Thoracic aorta (tissue), 2 donors: ENCODE results near the gene ALKBH4. TPM values are rescaled to one million over a fixed set of nuclear protein-coding genes. Genes with fewer than 3 reads are reported as not detected.
"Not testable (repeated sequence)": the region's sequence is repeated elsewhere in the genome, so short reads cannot be mapped to it uniquely, and the experiment has no call there.

Source experiments
- ATAC-seq: fragments of 150-250 bp; one replicate; pipeline ENCODE4 v1.8.0; 2017; ENCODE audit warnings: low read depth; ENCODE audit not compliant: insufficient number of reproducible peaks, low FRiP score
- DNase-seq: peaks from one replicate; pipeline ENCODE4 v3.0.0-alpha.2; 2020; ENCODE audit warnings: low spot score
- H3K27ac ChIP-seq, 2 donors: fragments of 200-600 bp; sonication (generic); 1 replicate in 1 of 2; 2 replicates in 1 of 2; pipeline ENCODE4 v1.5.1; 2016; ENCODE audit warnings: mild to moderate bottlenecking in 2 of 2, moderate library complexity in 2 of 2
- H3K27me3 ChIP-seq: fragments of 200-600 bp; sonication (generic); replicated peaks from 2 replicates; pipeline ENCODE4 v1.6.0; 2016; ENCODE audit warnings: mild to moderate bottlenecking; ENCODE audit not compliant: insufficient read depth
- H3K36me3 ChIP-seq: fragments of 200-600 bp; sonication (generic); one replicate; pipeline ENCODE4 v1.5.1; 2016
- H3K4me1 ChIP-seq, 2 donors: fragments of 200-600 bp; sonication (generic); 1 replicate in 1 of 2; 2 replicates in 1 of 2; pipeline versions ENCODE4 v1.5.1 to v1.6.0; 2016; ENCODE audit warnings: low read depth in 2 of 2, mild to moderate bottlenecking in 1 of 2; ENCODE audit not compliant: control insufficient read depth in 1 of 2
- H3K4me3 ChIP-seq: fragments of 200-600 bp; sonication (generic); 2 replicates; pipeline ENCODE4 v1.5.1; 2016; ENCODE audit warnings: mild to moderate bottlenecking
- H3K9me3 ChIP-seq: fragments of 200-600 bp; sonication (generic); 2 replicates; pipeline ENCODE4 v1.5.1; 2016
- total RNA-seq, 2 donors: library from RNA; depleted of rRNA; stranded (reverse); fragments of >200 nt; gene quantifications; one replicate each; pipeline versions ENCODE4 v1.1.0 to v1.2.3, GENCODE V29; 2016
- TF ChIP-seq, protein P1 (sequence below): fragments of 200-600 bp; sonication (generic); IDR thresholded peaks from one replicate; pipeline ENCODE4 v1.5.1; 2019; ENCODE audit warnings: antibody characterized with exemption

ALKBH4 gene, protein sequence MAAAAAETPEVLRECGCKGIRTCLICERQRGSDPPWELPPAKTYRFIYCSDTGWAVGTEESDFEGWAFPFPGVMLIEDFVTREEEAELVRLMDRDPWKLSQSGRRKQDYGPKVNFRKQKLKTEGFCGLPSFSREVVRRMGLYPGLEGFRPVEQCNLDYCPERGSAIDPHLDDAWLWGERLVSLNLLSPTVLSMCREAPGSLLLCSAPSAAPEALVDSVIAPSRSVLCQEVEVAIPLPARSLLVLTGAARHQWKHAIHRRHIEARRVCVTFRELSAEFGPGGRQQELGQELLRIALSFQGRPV
- 10 to 100 TPM; 15.9 to 29.6 TPM for total RNA-seq

DNA sequence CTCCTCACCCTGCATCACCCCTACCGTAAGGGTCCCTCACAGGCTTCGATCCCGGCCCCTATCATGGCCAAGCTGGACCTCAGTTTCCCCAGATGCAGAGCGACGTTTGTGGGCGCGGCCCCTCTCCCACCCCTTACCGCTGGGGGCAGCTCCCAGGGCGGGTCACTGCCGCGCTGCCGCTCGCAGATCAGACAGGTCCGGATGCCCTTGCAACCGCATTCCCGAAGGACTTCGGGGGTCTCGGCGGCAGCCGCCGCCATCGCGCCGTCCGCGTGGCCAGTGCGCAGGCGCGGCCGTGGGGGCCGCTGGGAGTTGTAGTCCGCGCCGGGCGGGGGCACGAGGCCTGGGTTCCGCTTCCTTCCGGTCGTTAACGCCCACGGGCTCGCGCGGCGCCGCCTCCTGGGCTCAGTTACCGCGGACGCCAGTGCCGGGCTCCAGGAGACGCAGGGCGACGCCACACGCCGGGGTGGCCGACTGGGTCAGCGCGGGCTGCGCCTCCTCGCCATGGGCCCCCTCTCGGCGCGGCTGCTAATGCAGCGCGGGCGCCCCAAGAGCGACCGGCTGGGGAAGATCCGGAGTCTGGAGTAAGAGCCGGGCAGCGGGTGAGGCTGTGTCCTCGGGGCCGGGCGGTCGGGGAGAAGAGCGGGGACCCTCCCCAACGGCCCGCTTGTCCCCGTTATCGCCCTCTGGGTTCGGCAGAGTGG lies at the start of gene ALKBH4, which contains the start of gene LRWD1:
ALKBH4 (minus strand) TSS at position 287 of the 704 bp plus-strand sequence; CDS start at position 260, 27 bp downstream.
LRWD1 (plus strand) TSS at position 408 of the 704 bp plus-strand sequence; CDS start at position 505, 97 bp downstream.
- H3K27me3 ChIP-seq, result no peaks in the 10 kb centered on the region
- H3K9me3 ChIP-seq, result no peaks in the 10 kb centered on the region
- TF ChIP-seq, protein P1, sequence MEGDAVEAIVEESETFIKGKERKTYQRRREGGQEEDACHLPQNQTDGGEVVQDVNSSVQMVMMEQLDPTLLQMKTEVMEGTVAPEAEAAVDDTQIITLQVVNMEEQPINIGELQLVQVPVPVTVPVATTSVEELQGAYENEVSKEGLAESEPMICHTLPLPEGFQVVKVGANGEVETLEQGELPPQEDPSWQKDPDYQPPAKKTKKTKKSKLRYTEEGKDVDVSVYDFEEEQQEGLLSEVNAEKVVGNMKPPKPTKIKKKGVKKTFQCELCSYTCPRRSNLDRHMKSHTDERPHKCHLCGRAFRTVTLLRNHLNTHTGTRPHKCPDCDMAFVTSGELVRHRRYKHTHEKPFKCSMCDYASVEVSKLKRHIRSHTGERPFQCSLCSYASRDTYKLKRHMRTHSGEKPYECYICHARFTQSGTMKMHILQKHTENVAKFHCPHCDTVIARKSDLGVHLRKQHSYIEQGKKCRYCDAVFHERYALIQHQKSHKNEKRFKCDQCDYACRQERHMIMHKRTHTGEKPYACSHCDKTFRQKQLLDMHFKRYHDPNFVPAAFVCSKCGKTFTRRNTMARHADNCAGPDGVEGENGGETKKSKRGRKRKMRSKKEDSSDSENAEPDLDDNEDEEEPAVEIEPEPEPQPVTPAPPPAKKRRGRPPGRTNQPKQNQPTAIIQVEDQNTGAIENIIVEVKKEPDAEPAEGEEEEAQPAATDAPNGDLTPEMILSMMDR, result peak; percentile 28
- H3K4me3 ChIP-seq, result peak within 1 kb of the TSS; percentile 99
- peaks cover 5% of the 10 kb centered on the region for H3K36me3 ChIP-seq
- DNase-seq (peak; percentile 79), ATAC-seq (peak; percentile 69)
- H3K4me1 ChIP-seq, result peaks cover 13 to 31% of the 10 kb centered on the region in 2 donors
- H3K27ac ChIP-seq, result peak within 1 kb of the TSS; percentile 64 to 69

DNA sequence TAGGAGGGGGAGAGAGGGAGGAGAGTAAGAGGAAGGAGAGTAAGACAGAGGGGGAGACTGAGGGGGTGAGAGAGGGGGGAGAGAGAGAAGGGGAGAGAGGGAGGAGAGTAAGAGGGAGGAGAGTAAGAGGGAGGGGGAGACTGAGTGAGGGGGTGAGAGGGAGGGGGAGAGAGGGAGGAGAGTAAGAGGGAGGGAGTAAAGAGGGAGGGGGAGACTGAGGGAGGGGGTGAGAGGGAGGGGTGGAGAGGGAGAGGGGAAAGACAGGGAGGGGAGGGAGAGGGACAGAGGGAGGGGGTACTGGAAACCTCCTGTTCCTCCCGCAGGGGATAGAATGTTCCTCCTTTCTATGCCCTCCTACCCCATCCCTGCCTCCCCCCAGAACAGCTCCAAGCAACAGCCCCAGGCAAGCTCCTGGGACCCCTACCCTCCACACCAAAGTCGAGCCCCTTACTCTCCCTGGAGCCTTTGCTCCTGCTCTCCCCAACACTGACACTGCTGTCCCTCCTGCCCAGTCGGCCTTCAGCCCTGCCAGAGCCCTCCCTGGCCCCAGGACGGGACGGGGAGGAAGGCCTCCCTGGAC lies 48.1 kb upstream of the ALKBH4 start:
- not testable (repeated sequence) for H3K36me3 ChIP-seq, H3K9me3 ChIP-seq, H3K27me3 ChIP-seq, H3K4me1 ChIP-seq
- peak overlapping the region; percentile 4 to 61 for H3K27ac ChIP-seq
- DNase-seq, result peak; percentile 13
- peak overlapping the region; percentile 50 for H3K4me3 ChIP-seq
- peak; percentile 76 for ATAC-seq

DNA sequence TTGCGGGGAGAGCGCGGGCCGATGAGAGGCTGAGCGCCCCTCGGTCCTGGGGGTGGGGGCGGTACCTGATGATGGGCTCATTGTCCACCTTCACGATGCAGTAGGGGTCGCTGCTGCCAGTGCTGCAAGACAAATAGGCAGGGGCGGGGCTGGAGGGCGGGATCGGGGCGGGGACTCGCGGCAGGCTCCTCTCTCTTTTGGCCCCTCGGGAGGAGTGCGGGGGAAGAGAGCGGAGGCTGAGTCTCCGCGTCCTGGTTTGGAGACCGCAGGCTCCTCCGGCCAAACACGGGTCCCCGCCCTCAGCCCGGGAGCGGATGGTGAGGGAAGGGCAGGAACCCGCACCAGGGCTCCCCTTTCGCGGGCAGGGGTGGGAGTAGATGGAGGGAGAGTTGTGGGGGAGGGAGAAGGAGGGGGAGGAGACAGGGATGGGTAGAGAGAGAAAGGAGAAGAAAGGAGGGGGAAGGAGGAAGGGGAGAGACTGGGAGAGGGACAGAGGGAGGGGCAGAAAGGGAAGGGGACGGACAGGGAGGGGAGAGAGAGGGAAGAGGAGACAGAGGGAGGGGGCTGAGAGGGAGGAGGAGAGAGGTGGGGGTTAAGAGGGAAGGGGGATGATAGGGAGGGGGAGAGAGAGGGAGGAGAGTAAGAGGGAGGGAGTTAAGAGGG lies 47.3 kb upstream of the ALKBH4 start:
- H3K27me3 ChIP-seq, ATAC-seq, H3K36me3 ChIP-seq, H3K27ac ChIP-seq, DNase-seq, H3K4me3 ChIP-seq, H3K4me1 ChIP-seq, H3K9me3 ChIP-seq: not testable (repeated sequence)

DNA sequence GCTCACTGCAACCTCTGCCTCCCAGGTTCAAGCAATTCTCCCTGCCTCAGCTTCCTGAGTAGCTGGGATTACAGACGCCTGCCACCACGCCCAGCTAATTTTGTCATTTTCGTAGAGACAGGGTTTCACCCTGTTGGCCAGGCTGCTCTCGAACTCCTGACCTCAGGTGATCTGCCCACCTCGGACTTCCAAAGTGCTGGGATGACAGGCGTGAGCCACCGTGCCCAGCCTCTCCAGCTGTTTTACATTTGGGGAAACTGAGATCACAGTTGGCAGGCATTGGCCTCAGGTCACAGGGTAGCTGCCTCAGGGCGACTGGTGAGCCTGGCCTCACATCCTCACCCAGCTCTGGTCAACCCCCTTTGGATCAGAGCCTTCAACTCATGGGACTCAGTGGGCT lies 45.9 kb upstream of the ALKBH4 start:
- not testable (repeated sequence) for H3K4me3 ChIP-seq, H3K27ac ChIP-seq, H3K27me3 ChIP-seq, ATAC-seq, H3K36me3 ChIP-seq, DNase-seq, H3K9me3 ChIP-seq, H3K4me1 ChIP-seq

DNA sequence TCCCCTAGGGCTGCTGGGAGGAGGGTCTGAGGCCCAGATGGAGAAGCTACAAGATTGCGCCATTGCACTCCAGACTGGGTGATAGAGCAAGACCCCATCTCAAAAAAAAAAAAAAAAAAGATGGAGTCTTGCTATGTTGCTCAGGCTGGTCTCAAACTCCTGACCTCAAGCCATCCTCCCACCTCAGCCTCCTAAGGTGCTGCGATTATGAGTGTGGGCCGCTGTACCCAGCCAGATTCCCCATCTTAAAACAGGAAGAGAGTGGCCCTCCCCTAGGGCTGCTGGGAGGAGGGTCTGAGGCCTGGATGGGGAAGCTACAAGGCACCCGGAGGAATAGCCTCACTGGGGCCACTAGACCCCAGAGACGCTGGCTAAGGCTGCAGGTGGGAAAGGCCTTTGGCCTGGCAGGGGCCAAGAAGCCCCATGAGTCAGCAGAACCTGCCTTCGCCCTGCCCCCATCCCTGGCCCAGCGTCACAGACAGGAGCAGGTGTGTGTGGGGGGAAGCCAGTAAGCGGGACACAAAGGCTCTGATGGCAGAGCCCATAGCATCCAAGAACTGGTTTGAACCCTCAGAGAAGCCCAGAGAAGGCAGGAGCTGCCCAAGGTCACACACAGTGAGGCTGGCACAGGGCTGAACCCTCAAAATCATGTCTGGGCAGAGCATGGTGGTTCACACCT lies 42.9 kb upstream of the ALKBH4 start:
- H3K27me3 ChIP-seq, DNase-seq, H3K9me3 ChIP-seq, ATAC-seq, H3K4me1 ChIP-seq, H3K4me3 ChIP-seq, H3K36me3 ChIP-seq, H3K27ac ChIP-seq: not testable (repeated sequence)

DNA sequence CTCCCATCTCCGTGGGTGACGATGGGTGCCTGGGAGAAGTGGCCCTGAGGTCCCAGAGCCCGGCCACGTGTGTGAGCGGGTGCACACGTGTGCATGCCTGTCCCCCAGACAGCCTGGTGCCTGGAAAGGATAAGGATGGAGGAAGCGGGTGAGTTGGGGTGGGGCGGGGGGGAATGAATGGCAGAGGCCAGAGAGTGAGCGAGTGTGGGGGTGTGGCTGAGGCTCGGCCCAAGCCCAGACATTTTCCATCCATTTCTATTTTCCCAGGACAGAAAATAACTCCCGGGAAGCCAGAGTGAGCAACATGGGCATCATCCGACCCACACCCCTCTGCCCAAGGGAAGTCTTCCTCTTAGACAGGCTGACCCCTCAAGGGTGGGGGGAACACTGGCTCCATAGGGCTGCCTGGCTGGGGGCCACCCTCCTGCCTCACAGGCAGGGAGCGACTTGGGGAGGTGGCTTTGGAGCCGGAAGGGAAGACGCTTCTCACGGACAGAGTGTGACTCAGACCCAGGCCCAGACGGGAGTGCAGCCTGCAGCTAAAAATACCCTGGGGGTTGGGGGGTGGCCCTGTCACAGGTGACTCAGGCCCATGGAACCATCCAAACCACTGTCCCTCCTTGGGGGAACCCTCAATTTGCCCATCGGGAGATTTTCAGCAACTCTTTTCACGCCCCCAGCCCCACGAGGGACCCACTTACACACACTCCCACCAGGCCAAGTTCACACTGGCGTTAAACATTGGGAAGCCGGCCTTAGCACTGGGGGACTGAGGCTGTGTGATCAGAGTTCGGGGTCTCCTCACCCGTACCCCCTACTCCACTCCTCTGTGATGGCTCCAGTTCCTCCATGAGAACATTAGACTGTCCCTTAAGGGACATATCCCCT lies 40.9 kb upstream of the ALKBH4 start:
- H3K9me3 ChIP-seq, H3K36me3 ChIP-seq, DNase-seq, H3K4me1 ChIP-seq, H3K4me3 ChIP-seq, H3K27me3 ChIP-seq: not testable (repeated sequence)
- ATAC-seq, result peak; percentile 89
- H3K27ac ChIP-seq, result peak overlapping the region; percentile 51 to 52

DNA sequence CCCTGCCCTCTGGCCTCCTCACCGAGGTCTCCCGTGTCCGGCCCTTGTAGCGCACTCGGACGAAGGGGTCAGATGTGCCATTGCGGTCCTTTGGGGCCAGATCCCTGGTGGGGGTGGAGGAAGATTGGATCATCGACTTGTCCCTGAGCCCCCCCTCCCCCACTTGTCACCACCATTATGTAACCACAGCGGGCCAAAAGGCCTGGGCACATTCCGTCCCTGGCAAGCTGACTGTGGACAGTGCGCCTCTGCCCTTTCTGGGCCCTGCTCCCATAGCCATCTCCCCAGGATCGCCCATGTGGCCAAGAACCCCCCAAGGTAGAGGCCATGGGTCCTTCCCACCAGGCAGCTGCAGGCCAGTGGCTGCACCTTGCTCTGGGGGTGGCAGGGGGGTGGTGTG lies 38.5 kb upstream of the ALKBH4 start:
- not testable (repeated sequence) for H3K9me3 ChIP-seq, H3K4me1 ChIP-seq, DNase-seq, ATAC-seq, H3K27ac ChIP-seq, H3K36me3 ChIP-seq, H3K27me3 ChIP-seq, H3K4me3 ChIP-seq

DNA sequence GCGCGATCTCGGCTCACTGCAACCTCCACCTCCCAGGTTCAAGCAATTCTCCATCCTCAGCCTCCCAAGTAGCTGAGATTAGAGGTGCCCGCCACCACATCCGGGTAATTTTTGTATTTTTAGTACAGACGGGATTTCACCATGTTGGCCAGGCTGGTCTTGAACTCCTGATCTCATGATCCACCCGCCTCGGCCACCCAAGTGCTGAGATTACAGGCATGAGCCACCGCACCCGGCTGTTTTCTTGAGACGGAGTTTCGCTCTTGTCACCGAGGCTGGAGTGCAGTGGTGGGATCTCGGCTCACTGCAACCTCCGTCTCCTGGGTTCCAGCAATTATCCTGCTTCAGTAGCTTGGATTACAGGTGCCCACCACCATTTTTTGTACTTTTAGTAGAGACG lies 33.7 kb upstream of the ALKBH4 start:
- H3K4me3 ChIP-seq, ATAC-seq, H3K4me1 ChIP-seq, H3K36me3 ChIP-seq, H3K9me3 ChIP-seq, H3K27me3 ChIP-seq, DNase-seq, H3K27ac ChIP-seq: not testable (repeated sequence)

DNA sequence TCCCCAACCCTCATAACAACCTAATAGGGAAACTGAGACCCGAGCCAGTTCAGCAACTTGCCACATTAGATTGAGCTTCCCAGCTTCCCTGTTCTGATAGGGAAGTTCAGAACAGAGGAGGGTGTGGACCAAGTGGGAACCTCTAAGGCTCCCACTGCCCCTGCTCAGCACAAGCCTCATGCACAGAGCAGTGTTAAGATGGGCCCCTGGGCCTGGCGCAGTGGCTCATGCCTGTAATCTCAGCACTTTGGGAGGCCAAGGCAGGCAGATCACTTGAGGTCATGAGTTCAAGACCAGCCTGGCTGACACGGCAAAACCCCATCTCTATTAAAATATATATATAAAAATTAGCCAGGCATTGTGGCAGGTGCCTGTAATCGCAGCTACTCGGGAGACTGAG lies 32.6 kb upstream of the ALKBH4 start:
- ATAC-seq, H3K4me1 ChIP-seq, H3K4me3 ChIP-seq, H3K36me3 ChIP-seq, H3K27ac ChIP-seq, DNase-seq, H3K27me3 ChIP-seq, H3K9me3 ChIP-seq: not testable (repeated sequence)

DNA sequence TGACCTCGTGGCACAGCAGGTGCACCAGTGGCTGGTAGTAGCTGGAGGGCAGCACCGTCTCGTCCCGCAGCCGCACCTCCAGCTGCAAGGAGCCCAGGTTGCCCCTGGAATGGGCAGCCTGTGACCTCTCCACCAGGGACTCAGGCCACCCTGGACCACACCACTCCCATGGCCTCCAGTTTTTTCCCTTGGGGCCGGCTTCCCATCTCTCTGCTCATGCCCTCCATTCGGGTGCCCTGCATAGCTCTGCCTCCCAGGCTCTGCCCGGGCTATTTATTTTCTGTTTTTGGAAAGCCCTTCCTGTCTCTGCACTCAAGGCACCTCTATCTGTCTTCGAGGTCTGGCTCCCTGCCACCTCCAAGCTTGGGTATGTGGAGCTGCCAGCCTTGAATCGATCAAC lies 32.2 kb upstream of the ALKBH4 start:
- H3K4me1 ChIP-seq, H3K9me3 ChIP-seq, DNase-seq, H3K4me3 ChIP-seq, H3K36me3 ChIP-seq, H3K27me3 ChIP-seq, H3K27ac ChIP-seq, ATAC-seq: not testable (repeated sequence)
